ENCODE data around the gene GRIN2D.

Gene GRIN2D

DNA sequence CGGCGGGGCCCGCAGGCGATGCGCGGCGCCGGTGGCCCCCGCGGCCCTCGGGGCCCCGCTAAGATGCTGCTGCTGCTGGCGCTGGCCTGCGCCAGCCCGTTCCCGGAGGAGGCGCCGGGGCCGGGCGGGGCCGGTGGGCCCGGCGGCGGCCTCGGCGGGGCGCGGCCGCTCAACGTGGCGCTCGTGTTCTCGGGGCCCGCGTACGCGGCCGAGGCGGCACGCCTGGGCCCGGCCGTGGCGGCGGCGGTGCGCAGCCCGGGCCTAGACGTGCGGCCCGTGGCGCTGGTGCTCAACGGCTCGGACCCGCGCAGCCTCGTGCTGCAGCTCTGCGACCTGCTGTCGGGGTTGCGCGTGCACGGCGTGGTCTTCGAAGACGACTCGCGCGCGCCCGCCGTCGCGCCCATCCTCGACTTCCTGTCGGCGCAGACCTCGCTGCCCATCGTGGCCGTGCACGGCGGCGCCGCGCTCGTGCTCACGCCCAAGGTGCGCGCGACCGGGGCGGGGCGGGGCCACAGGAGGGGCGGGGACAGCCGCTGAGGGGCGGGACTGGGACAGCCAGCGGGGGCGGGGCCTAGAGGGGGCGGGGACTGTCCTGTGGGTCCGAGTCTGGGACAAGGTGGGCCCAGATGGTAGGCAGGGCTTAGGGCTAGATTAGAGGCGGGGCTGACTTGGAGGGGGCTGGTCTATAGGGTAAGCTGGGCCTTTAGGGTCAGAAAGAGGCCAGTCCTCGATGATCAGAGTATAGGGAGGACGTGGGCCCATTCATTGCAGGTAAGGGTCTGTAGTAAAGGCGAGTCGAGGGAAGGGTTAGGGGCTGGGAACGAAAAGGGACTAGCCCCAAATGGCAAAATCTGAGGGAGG is 5.1 kb downstream of the GRIN2D start:
- DNase-seq, result peak; percentile 70 to 81

DNA sequence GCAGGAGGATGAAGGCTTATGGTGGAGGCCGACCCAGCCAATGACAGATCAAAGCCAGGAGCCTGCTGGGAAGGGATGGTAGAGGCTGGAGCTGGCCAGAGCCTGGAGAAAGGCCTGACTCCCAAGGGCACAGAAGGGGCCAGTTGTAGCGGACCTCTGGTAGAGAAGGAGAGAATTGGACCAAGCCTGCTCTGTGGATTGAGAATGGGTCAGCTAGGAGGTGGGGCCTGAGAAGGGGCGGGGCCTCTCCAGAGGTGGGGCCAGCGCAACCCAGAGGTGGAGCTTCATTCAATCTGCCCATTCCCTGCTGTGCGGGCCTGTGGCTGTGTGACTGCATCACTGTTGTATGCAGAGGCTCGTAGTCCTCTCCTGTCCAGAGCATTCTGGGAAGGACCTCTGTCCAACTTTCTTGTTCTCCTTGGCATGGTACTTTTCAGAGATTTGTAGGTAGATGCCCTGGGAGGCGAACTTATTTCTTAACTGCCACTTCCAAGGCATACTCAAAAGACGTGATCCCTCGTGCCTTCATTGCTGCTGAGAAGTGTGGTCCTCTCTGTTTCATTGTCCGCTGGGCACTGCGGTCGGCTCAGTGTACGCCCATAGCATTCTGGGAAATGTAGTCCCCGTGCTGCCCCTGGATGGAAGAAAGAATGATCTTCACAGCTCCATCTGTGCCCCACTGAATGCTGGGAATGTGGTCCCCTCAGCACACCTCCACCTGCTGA is 6.7 kb downstream of the GRIN2D start:
- peak in 1 of 2 experiments; percentile 21 for DNase-seq

- peak in 1 of 2 experiments; percentile 8 for DNase-seq
These were observed 7.8 kb downstream of the GRIN2D start for GRCh38 chr19:48401287-48401686.

DNA sequence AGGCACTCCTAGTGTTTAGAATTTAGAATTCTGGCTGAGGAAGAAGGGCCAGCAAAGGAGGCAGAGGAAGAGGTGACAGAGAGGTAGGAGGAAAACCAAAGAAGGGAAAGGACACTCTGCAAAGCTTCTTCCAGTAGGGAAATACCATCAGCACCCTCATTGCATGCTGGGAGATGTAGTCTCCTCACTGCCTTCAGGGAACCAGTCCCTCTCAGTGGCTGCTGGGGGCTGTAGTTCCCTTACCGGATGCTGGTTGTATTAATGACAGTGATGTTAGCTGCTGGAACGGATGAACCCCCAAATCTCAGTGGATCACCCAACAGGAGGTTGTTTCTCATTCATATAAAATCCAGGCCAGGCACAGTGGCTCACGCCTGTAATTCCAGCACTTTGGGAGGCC is 10.1 kb downstream of the GRIN2D start:
- DNase-seq, result peak in 1 of 2 experiments; percentile 11

GRCh38 chr19:48405010-48405659 is 11.7 kb downstream of the GRIN2D start:
- no peak for DNase-seq

DNA sequence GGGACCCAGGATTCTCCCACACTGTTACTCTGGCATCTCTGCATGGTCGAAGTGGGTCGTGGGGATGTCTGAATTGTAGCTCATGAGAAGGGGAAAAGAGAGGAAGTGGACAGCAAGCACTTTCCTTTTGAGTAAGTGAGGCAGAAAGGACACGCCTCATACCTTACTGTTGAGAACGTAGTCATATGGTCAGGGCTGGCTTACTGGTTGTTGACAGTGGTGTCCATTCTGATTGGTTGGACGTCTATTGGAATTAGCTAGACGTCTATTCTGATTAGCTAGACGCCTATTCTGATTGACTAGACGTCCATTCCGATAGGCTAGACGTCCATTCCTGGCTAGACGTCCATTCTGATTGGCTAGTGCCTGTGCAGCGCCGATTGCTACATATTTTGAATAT is 12.4 kb downstream of the GRIN2D start:
- no peak for DNase-seq

DNA sequence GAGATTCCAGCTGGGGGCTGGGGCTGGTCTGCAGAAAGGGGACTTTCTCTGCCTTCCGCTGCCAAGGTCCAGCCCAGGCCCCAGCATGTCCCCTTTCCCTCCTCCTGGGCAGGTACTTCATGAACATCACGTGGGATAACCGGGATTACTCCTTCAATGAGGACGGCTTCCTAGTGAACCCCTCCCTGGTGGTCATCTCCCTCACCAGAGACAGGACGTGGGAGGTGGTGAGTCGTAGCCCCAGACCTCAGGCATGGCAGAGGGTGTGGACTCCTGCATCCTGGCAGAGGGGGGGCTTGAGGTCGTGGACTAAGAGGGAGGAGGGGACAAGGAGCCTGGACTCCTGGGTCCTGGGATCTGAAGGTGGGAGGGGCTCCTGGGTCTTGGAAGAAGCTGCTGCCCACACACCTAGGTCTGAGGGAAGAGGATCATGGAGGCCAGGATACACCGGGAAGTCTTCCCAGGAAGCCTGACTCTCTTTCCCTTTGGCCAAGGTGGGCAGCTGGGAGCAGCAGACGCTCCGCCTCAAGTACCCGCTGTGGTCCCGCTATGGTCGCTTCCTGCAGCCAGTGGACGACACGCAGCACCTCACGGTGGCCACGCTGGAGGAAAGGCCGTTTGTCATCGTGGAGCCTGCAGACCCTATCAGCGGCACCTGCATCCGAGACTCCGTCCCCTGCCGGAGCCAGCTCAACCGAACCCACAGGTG is 20.6 kb downstream of the GRIN2D start:
- no peak for DNase-seq

DNA sequence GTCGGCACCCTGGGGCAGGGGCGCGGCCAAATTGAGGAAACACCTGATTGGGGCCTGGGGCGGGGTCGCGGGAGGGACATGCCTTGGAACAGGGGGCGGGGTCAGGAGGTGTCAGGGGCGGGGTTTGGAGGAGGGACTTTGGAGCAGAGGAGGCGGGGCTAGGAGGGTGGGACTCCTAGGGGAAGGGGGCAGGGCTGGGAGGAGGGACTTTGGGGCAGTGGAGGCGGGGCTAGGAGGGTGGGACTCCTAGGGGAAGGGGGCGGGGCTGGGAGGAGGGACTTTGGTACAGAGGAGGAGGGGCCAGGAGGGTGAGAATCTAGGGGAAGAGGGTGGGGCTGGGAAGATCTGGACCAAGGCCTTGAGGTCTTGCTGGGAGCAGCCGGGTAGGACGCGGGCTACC is 21.9 kb downstream of the GRIN2D start:
- DNase-seq, result peak in 1 of 2 experiments; percentile 52

- DNase-seq, result no peak
These were observed 22.3 kb downstream of the GRIN2D start for GRCh38 chr19:48415806-48416221.

GRCh38 chr19:48417421-48417820 is 24.0 kb downstream of the GRIN2D start:
- no peak for DNase-seq

DNA sequence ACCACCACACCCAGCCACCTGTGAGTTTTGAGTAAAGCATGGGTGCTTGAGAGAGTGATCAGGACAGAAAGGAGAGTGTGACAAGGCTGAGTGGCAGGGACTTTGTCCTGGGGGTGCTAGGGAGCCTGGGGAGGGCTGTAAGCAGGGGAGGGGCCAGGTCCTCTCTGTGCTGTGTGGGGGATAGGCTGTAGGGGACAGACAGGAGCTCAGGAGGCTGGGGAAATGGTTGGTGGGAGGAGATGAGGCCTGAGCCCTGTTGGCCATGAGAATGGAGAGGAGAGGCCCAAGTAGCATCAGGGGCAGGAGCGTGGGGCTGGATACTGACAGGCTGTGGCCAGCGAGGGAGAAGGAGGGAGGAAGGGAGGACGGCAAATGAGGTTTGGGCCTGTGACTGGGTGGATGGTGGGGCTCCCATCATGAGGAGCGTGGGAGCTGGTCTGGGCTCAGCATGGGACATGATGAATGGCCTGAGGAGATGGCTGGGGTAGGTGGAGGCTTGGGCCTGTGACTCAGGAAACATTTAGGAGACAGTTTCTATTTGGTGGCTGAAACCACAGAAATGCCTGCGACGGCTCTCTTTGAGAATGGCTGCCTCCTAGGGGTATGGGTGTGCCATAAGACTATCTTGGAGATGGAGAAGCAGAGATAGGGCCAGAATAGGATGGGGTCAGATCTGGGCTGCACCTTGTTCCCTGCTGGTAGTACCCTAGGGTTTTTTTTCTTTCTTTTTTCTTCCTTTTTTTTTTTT is 25.0 kb downstream of the GRIN2D start:
- no peak for DNase-seq

- peak in 1 of 2 experiments; percentile 17 for DNase-seq
These were observed 25.9 kb downstream of the GRIN2D start for GRCh38 chr19:48419158-48419920.

DNA sequence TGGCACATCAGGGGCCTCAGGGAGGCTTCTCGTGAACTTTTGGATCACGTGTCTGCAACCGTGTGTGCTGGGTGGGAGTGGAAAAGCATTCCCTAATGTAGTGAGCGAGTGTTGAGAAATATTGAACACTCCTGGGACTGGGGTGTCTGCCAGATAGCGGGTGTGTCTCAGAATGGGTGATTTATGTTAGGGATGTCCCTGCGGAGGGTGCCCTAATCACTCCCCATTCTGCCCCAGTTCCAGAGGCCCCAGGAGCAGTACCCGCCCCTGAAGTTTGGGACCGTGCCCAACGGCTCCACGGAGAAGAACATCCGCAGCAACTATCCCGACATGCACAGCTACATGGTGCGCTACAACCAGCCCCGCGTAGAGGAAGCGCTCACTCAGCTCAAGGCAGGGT is 28.1 kb downstream of the GRIN2D start:
- DNase-seq, result no peak

DNA sequence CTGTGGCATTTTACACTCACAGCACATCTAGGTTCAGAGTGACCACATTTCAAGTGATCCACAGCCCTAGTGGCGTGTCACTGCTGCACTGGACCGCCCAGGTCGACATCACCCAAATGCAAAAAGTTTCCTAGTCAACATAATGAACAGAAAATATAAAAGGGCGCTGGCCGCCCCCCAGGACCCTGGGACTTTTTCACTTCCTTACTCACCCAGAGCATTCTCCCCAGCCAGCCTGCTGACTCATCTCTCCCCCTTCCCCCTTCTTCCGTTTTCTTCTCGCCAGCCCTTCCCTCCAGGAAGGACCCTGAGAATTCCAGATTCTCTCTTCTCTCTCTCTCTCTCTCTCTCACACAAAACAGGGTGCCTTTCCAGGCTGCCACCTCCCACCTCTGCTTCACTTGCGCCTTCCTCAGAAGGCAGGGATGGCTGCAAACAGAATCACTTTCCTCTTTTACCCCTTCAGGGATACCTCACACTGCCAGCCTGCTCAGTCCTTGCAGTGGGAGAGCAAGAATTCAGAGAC is 31.3 kb downstream of the GRIN2D start:
- DNase-seq, result no peak

- no peak for DNase-seq
These were observed 35.2 kb downstream of the GRIN2D start for GRCh38 chr19:48428670-48429069.

GRCh38 chr19:48433337-48433736 is 39.9 kb downstream of the GRIN2D start:
- DNase-seq, result no peak

DNA sequence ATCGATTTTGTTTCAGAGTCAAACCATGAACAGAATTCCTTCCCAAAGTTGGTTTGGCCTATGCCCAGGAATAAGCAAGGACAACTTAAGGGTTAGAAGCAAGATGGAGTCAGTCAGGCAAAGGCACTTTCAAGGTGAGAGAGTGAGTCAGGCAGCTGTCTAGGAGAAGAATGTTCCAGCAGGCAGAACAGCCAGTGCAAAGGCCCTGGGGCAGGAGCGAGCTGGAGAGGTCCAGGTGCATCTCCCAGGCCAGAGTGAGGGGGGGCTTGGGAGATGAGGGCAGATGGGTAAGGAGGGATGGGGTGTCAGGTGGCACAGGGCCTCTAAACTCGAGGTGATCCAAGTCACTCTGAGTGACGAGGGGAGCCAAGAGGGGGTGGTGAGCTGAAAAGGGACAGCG is 43.1 kb downstream of the GRIN2D start:
- no peak for DNase-seq

GRCh38 chr19:48441360-48442050 is 48.0 kb downstream of the GRIN2D start:
- no peak for DNase-seq

- no peak for DNase-seq
These were observed 48.9 kb downstream of the GRIN2D start for GRCh38 chr19:48442116-48443035.

All from NCI-H2081 (cell line).